OCI-LY7 (cell line): Measurements from ENCODE around the gene RALGAPA2.

Source experiments
- EZH2phosphoT487 ChIP-seq: fragments of 200-600 bp; sonication (generic); IDR thresholded peaks from 2 replicates; pipeline ENCODE4 v1.6.1; 2018; ENCODE audit warnings: low read depth, borderline replicate concordance, mild to moderate bottlenecking, mixed run types, antibody characterized with exemption, low read length, moderate library complexity, mixed read lengths
- TF ChIP-seq, protein P1 (sequence below): fragments of 200-600 bp; sonication (generic); conservative IDR thresholded peaks from 2 replicates; pipeline ENCODE4 v1.5.1; 2014; ENCODE audit warnings: mild to moderate bottlenecking, antibody characterized with exemption, low read length, moderate library complexity, mixed read lengths

DNA sequence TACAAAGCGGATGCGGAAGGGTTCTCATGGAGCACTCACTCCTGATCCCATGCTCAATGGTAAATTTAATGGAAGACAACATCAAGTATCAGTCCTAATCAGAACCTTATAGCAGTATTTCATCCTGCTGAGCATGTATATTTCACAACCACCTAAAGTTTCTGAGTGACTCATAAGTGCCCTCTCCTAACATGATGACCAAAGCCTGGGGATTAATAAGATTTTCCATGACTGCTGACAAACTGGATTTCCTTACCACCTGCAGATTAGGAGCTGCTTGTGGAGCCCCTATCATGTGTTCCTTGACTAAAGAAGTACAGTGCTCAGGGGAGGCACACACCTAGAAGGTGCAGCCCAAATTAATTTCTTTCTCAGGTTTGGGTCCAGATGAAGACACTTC, 231.8 kb downstream of the RALGAPA2 start:
- TF ChIP-seq, protein P1, sequence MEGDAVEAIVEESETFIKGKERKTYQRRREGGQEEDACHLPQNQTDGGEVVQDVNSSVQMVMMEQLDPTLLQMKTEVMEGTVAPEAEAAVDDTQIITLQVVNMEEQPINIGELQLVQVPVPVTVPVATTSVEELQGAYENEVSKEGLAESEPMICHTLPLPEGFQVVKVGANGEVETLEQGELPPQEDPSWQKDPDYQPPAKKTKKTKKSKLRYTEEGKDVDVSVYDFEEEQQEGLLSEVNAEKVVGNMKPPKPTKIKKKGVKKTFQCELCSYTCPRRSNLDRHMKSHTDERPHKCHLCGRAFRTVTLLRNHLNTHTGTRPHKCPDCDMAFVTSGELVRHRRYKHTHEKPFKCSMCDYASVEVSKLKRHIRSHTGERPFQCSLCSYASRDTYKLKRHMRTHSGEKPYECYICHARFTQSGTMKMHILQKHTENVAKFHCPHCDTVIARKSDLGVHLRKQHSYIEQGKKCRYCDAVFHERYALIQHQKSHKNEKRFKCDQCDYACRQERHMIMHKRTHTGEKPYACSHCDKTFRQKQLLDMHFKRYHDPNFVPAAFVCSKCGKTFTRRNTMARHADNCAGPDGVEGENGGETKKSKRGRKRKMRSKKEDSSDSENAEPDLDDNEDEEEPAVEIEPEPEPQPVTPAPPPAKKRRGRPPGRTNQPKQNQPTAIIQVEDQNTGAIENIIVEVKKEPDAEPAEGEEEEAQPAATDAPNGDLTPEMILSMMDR: no peak
- TF ChIP-seq EZH2phosphoT487: no peak
